Fibroblast of skin of abdomen (primary cell): ENCODE measurements around the gene RAB6A.
A peak's percentile ranks its signal among the peaks of the same experiment; 100 is the strongest.

Experiments
- DNase-seq: peaks from one replicate; pipeline ENCODE4 v3.0.0-alpha.2; 2013

The RAB6A gene

GRCh38 chr11:73652046-73652730, 108.7 kb downstream of the RAB6A start:
- no peak for DNase-seq

DNA sequence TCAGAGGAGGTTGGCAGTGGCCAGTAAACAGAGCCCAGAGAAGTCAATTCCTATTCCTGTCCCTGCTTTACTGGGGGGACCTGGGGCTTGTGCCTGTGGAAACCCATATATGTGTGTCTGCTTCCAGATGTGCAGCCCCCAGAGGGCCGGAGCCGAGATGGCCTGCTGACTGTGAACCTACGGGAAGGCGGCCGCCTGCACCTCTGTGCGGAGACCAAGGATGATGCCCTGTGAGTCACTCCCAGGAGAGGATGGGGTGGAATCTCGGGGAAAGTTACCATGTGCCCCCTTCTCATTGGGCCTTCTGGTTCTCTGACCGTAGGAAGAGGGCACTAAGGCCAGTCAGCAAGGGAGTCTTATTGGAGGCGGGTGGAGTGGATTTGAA, 109.2 kb downstream of the RAB6A start:
- no peak for DNase-seq

DNA sequence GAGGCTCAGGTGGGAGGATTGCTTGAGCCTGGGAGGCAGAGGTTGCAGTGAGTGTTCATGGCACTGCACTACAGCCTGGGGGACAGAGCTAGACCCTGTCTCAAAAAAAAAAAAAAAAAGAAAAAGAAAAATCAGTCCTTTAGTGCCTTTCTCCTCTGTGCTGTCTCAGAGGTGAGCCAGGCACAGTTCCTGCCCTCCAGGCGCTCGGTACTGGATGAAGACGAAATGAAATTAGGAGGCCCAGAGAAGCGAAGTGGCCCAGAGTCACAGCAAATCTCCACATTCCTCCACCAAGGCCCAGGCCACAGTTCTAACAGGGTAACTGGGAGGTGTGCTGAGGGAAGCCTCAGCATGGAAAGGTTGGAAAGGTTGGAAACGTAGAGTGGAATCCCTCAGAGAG, 109.6 kb downstream of the RAB6A start:
- no peak for DNase-seq

- no peak for DNase-seq
These were observed 110.5 kb downstream of the RAB6A start for GRCh38 chr11:73650400-73650799.

GRCh38 chr11:73649206-73649605, 111.7 kb downstream of the RAB6A start:
- DNase-seq: no peak

GRCh38 chr11:73648571-73649046, 112.3 kb downstream of the RAB6A start:
- no peak for DNase-seq

DNA sequence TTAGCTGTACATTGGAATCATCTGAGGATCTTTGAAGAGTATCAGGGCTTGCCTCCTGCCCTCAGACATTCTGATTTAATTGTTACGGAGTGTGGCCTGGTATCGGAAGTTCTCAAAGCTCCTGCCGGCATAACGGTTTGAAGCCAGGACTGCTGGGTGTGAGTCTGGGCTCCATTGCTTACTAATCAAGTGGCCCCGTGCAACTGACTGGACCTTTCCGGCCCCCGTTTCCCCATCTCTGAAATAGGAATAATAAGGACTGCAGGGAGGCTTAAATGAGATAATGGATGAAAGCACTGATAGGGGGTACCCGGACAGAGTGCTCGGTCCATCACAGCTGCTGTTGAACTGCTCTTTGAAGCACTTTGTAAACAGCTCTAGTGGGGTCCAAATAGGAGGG, 112.8 kb downstream of the RAB6A start:
- no peak for DNase-seq

- DNase-seq: peak; percentile 66
These were observed 113.3 kb downstream of the RAB6A start for GRCh38 chr11:73647459-73648100.

DNA sequence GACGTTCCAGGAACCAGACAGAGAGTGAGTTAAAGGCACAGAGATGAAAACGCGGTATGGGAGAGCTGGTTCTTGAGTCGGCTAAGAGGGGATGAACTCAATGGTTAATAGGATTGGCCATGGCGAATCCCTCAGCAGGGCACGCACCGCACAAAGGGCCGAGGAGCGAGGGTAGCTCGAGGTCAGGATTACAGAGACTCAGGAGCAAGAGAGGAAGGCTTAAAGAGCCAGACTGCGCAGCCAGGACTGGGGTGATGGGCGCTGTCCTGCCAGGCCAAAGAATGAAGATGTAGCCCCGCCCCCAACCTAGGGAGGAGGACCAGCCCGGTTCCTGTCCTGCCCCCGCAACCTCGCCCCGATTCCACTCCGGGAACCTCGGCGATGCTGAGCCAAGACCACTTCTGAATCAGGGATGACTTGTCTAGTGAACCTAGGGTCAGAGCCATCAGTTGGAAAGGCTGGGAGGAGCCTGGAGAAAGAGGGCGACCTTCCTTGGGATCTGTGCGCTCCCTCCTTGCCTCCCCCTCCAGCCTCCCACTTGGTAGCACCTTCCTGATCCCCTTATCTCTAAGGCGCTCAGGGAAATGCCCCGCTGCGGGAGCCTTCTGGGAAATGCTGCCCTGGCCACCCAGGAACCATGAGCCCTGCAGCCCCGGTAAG, 114.8 kb downstream of the RAB6A start, which contains the start of gene PLEKHB1:
PLEKHB1 (plus strand) TSS at position 610 of the 660 bp plus-strand sequence; CDS start at position 638, 28 bp downstream.
- DNase-seq: peak; percentile 12

GRCh38 chr11:73645121-73645969, 115.5 kb downstream of the RAB6A start:
- DNase-seq: peak; percentile 28

- DNase-seq: no peak
These were observed 119.2 kb downstream of the RAB6A start for GRCh38 chr11:73641668-73642067.

DNA sequence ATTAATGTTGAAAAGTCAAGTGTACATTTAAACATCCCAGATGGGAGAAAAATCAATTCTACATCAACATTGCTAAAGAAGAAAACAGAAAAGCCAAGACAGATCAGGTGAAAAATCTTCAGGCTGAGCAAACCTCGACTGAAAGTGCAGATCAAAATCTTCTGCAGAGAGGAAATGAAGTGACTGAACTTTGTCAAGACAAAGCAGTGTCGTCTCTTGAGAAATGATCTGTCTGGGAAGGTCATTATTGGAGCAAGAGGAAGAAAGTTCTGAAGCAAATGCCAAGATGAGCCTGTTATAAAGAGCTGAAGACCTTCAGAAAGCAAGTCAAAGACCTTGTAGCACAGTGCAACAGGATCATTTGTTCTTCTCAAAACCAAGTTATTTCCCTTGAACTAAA, 120.3 kb downstream of the RAB6A start:
- no peak for DNase-seq

DNA sequence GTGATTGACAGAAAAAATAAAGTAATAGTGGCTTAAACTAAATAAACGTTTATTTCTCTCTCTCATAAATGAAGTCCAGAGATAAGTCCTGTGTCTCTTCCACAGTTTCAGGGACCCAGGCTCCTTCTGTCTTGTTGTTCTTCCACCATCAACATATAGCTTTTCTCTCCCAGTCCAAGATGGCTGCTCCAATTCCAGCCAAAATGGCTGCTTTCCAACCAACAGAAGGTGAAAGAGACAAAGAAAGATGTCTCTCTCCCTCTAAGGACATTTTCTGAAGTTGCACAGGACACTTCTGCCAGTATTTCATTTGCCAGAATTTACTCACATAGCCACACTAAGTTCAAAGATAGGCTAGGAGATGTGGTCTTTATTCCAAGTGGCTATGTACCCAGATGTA, 123.9 kb downstream of the RAB6A start:
- no peak for DNase-seq

DNA sequence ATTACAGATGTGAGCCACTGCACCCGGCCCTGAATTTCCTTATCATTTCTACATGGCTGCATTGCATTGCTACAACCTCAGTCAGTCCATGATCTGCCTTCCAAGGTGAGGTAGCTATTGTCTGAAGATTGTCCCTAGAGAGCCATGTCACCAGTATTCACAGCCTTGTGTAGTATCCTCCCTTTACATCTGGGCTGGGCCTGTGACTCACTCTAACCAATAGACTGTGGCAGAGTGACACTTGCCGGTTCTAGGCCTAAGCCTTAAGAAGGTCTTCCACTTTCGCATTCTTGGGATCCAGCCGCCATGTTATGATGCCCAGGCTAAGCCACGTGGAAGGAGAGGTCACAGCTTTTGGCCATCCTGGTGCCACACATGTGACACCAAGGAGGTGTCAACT, 124.6 kb downstream of the RAB6A start:
- no peak for DNase-seq

GRCh38 chr11:73635721-73636120, 125.2 kb downstream of the RAB6A start:
- no peak for DNase-seq

DNA sequence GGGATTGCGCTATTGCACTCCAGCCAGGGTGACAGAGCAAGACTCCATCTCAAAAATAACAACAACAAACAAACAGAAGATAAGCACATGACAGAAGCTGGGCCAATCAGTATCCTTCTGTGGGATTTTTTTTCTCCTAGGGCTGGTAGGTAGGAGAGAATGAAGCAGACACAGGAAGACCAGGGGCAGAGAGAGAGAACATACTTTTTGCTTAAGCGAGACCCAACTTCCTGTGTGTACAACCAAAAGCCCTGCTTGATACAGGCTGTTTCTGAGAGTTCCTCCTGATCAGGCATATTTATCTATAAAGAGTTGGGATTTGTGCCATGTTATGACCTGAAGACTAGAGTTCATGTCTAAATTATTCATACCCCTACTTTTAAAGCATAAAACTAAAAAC, 126.9 kb downstream of the RAB6A start:
- no peak for DNase-seq

GRCh38 chr11:73632996-73633395, 127.9 kb downstream of the RAB6A start:
- no peak for DNase-seq

GRCh38 chr11:73629907-73630306, 131.0 kb downstream of the RAB6A start:
- no peak for DNase-seq

GRCh38 chr11:73625696-73626318, 135.1 kb downstream of the RAB6A start:
- DNase-seq: peak; percentile 56
